HCT116 (cell line): ENCODE data around the gene OR52B6. TPM values are rescaled to one million over a fixed set of nuclear protein-coding genes. Genes with fewer than 3 reads are reported as not detected.

ENCODE experiments used
- ATAC-seq: fragments of 200-7000 bp; cut with Tn5 transposase; 2 replicates; pipeline ENCODE4 v1.9.1; 2020; ENCODE audit warnings: mild to moderate bottlenecking, moderate library complexity
- BruUV-seq: library from RNA; stranded (reverse); fragments of 400-500 nt; replicated peaks from 2 replicates; lab custom pipeline; 2021; lab: Mats Ljungman, UMichigan
- CTCF ChIA-PET: fragments of 300-600 bp; sonication (Branson Sonifier 250); formaldehyde crosslinking; loops from one replicate; lab custom pipeline; 2021; ENCODE audit warnings: antibody characterized with exemption; lab: Charles Lee
- POLR2A ChIA-PET: fragments of 300-600, 350-600 bp; sonication (Branson Sonifier 250); formaldehyde crosslinking; loops from one replicate; lab custom pipeline; 2021; ENCODE audit warnings: antibody characterized with exemption; lab: Charles Lee
- RAD21 ChIA-PET, 2 experiments: fragments of 300-600 bp; sonication (Branson Sonifier 250); formaldehyde crosslinking; loops; one replicate each; lab custom pipeline; 2023; ENCODE audit warnings: low total read pairs in 2 of 2; ENCODE audit not compliant: uncharacterized antibody in 2 of 2, unreplicated experiment in 2 of 2, low non-redundant PET in 1 of 2; lab: Charles Lee
- DNase-seq: peaks from one replicate; pipeline ENCODE4 v3.0.0-alpha.2; 2010; ENCODE audit warnings: low read depth, low spot score
- H2AFZ ChIP-seq: fragments of 200-600 bp; shearing (Covaris generic), sonication (generic); 2 replicates; pipeline ENCODE4 v1.6.1; 2017; ENCODE audit warnings: low read depth, mixed run types, mixed read lengths, antibody characterized with exemption, low read length; ENCODE audit not compliant: poor library complexity, severe bottlenecking
- H3K27ac ChIP-seq: 2 replicates; pipeline ENCODE4 v1.5.1; 2012; ENCODE audit warnings: low read depth, low read length
- H3K27me3 ChIP-seq: fragments of 200-600 bp; sonication (generic); 2 replicates; pipeline ENCODE4 v1.6.1; 2016; ENCODE audit warnings: mixed run types, low read length, mixed read lengths; ENCODE audit not compliant: insufficient read depth
- H3K36me3 ChIP-seq, 2 experiments: fragments of 200-500 bp in 1 of 2; fragments of 200-600 bp in 1 of 2; sonication (Bioruptor generic) in 1 of 2; sonication (generic) in 1 of 2; 2 replicates each; pipeline versions ENCODE4 v1.5.1 to v1.6.1; 2014 to 2016; ENCODE audit warnings: low read length in 2 of 2, inconsistent platforms in 1 of 2, mixed read lengths in 1 of 2, mixed run types in 1 of 2; ENCODE audit not compliant: insufficient read depth in 2 of 2, control insufficient read depth in 1 of 2
- H3K4me1 ChIP-seq, 2 experiments: fragments of 200-600 bp in 1 of 2; sonication (generic) in 1 of 2; 2 replicates each; pipeline versions ENCODE4 v1.5.1 to v1.6.1; 2012 to 2017; ENCODE audit warnings: low read length in 2 of 2, inconsistent platforms in 1 of 2, mild to moderate bottlenecking in 1 of 2, mixed read lengths in 1 of 2, mixed run types in 1 of 2, moderate library complexity in 1 of 2; ENCODE audit not compliant: insufficient read depth in 2 of 2, control insufficient read depth in 1 of 2
- H3K4me2 ChIP-seq: fragments of 200-600 bp; sonication (generic); 2 replicates; pipeline ENCODE4 v1.6.1; 2017; ENCODE audit warnings: mixed run types, low read length, mixed read lengths
- H3K4me3 ChIP-seq, 2 experiments: fragments of 200-600 bp in 1 of 2; sonication (generic) in 1 of 2; replicated peaks in 1 of 2; 2 replicates each; pipeline ENCODE4 v1.5.1; 2011 to 2016; ENCODE audit warnings: low read length in 2 of 2, control low read depth in 1 of 2, low read depth in 1 of 2, mild to moderate bottlenecking in 1 of 2, mixed read lengths in 1 of 2, mixed run types in 1 of 2
- H3K79me2 ChIP-seq: fragments of 200-600 bp; sonication (generic); 2 replicates; pipeline ENCODE4 v1.6.1; 2017; ENCODE audit warnings: mild to moderate bottlenecking, mixed run types, low read length, moderate library complexity, mixed read lengths; ENCODE audit not compliant: insufficient read depth
- H3K9ac ChIP-seq: fragments of 200-600 bp; sonication (generic); 2 replicates; pipeline ENCODE4 v1.6.1; 2016; ENCODE audit warnings: low read length, mixed read lengths
- H3K9me2 ChIP-seq: fragments of 200-600 bp; sonication (generic), shearing (Covaris generic); 2 replicates; pipeline ENCODE4 v1.6.1; 2017; ENCODE audit warnings: mixed run types, mild to moderate bottlenecking, moderate library complexity; ENCODE audit not compliant: insufficient read depth
- H3K9me3 ChIP-seq, 2 experiments: fragments of 200-500 bp in 1 of 2; fragments of 200-600 bp in 1 of 2; sonication (Bioruptor generic) in 1 of 2; sonication (generic) in 1 of 2; 2 replicates each; pipeline ENCODE4 v1.6.1; 2014 to 2017; ENCODE audit warnings: low read length in 2 of 2, mixed read lengths in 2 of 2, inconsistent platforms in 1 of 2, low read depth in 1 of 2, mild to moderate bottlenecking in 1 of 2, mixed run types in 1 of 2, moderate library complexity in 1 of 2; ENCODE audit not compliant: control insufficient read depth in 1 of 2, insufficient read depth in 1 of 2
- H4K20me1 ChIP-seq: fragments of 200-600 bp; sonication (generic), shearing (Covaris generic); 2 replicates; pipeline ENCODE4 v1.6.1; 2017; ENCODE audit warnings: mixed run types, mild to moderate bottlenecking, moderate library complexity; ENCODE audit not compliant: insufficient read depth
- CBX3 ChIP-seq: IDR thresholded peaks from 2 replicates; pipeline ENCODE4 v1.6.1; 2012; ENCODE audit warnings: low read depth
- CEBPB ChIP-seq: IDR thresholded peaks from 2 replicates; pipeline ENCODE4 v1.6.1; 2012; ENCODE audit warnings: low read depth
- CTCF ChIP-seq, 3 experiments: fragments of 200-600 bp in 1 of 3; sonication (generic) in 1 of 3; IDR thresholded peaks in 2 of 3; conservative IDR thresholded peaks in 1 of 3; 2 replicates each; pipeline ENCODE4 v1.5.1; 2012 to 2017; ENCODE audit warnings: low read depth in 2 of 3, low read length in 2 of 3, antibody characterized with exemption in 1 of 3, borderline replicate concordance in 1 of 3, control low read depth in 1 of 3, mild to moderate bottlenecking in 1 of 3, mixed read lengths in 1 of 3, mixed run types in 1 of 3, moderate library complexity in 1 of 3; ENCODE audit not compliant: insufficient read depth in 1 of 3
- EGR1 ChIP-seq: IDR thresholded peaks from 2 replicates; pipeline ENCODE4 v1.6.1; 2012; ENCODE audit warnings: low read depth
- EZH2 ChIP-seq: fragments of 200-600 bp; sonication (generic); IDR thresholded peaks from 2 replicates; pipeline ENCODE4 v1.6.1; 2017; ENCODE audit warnings: antibody characterized with exemption, mixed run types
- EZH2phosphoT487 ChIP-seq: fragments of 200-600 bp; IDR thresholded peaks from 2 replicates; pipeline ENCODE4 v1.6.1; 2018; ENCODE audit warnings: antibody characterized with exemption, borderline replicate concordance
- POLR2AphosphoS5 ChIP-seq: IDR thresholded peaks from 2 replicates; pipeline ENCODE4 v1.6.1; 2011; ENCODE audit warnings: mild to moderate bottlenecking, low read depth, low read length, moderate library complexity
- REST ChIP-seq: IDR thresholded peaks from 2 replicates; pipeline ENCODE4 v1.6.1; 2012; ENCODE audit warnings: low read depth
- SIN3A ChIP-seq: IDR thresholded peaks from 2 replicates; pipeline ENCODE4 v1.6.1; 2012; ENCODE audit warnings: low read depth
- SP1 ChIP-seq: IDR thresholded peaks from 2 replicates; pipeline ENCODE4 v1.6.1; 2012; ENCODE audit warnings: low read depth
- TCF7L2 ChIP-seq: IDR thresholded peaks from 2 replicates; pipeline ENCODE4 v1.7.0; 2011; ENCODE audit warnings: borderline replicate concordance, inconsistent platforms; ENCODE audit not compliant: insufficient read depth, insufficient read length; ENCODE audit errors: extremely low read depth
- ZFX ChIP-seq: fragments of 450-650 bp; IDR thresholded peaks from 2 replicates; pipeline ENCODE4 v1.6.1; 2017
- intact Hi-C: fragments of 100-400 bp; cut with micrococcal nuclease; formaldehyde crosslinking; loops from 2 replicates; pipeline ENCODE4 v1.10.0; 2022
- total RNA-seq: library from RNA; stranded (reverse); gene quantifications from one replicate; pipeline ENCODE4 v1.2.1, GENCODE V29; 2021; ENCODE audit not compliant: unreplicated experiment

The OR52B6 gene
- total RNA-seq, 1 experiment from 2014 or later = not detected

GRCh38 chr11:5631417-5631816 lies 50.7 kb downstream of the OR52B6 start:
- H2AFZ ChIP-seq = no peak overlapping the region
- TF ChIP-seq CTCF (IDR thresholded peaks at IDR 0.05 in 2 of 3, conservative IDR thresholded peaks at IDR 0.05 in 1 of 3; ENCODE audit: borderline replicate concordance in 1 of 3, insufficient read depth in 1 of 3, low read depth in 2 of 3, low read length in 2 of 3) (no peak), ZFX (no peak), REST (no peak), EZH2phosphoT487 (no peak), CBX3 (no peak), SIN3A (no peak), TCF7L2 (no peak), SP1 (no peak), POLR2AphosphoS5 (no peak), CEBPB (no peak), EZH2 (no peak), EGR1 (no peak)
- TF ChIP-seq, all 23 proteins: peak for 0
- no peaks in the 10 kb centered on the region for H3K79me2 ChIP-seq
- POLR2A ChIA-PET = no interaction called here
- no peaks in the 10 kb centered on the region for H3K9me3 ChIP-seq
- H3K4me1 ChIP-seq = no peaks in the 10 kb centered on the region
- no peak overlapping the region for H3K4me3 ChIP-seq
- H3K9me2 ChIP-seq = no peaks in the 10 kb centered on the region
- H3K9ac ChIP-seq = no peak overlapping the region
- BruUV-seq = no TSS peak
- intact Hi-C loops = no loop called here
- CTCF ChIA-PET = no interaction called here
- no peaks in the 10 kb centered on the region for H3K36me3 ChIP-seq
- no peak overlapping the region for H3K27ac ChIP-seq
- no peak for ATAC-seq
- DNase-seq = no peak
- no peaks in the 10 kb centered on the region for H3K27me3 ChIP-seq
- no peak overlapping the region for H3K4me2 ChIP-seq
- no peaks in the 10 kb centered on the region for H4K20me1 ChIP-seq
- RAD21 ChIA-PET = no interaction called here

Other genes with a start within 250 kb of the OR52B6 start
- 140 TPM for gene OR51B5, start 237.4 kb upstream of the OR52B6 start, total RNA-seq
- gene OR51B6, start 229.4 kb upstream of the OR52B6 start, total RNA-seq = not detected
- gene OR51M1, start 197.1 kb upstream of the OR52B6 start, total RNA-seq = not detected
- not detected for gene OR51Q1, start 158.8 kb upstream of the OR52B6 start, total RNA-seq
- 23.1 TPM for gene OR51I1, start 139.4 kb upstream of the OR52B6 start, total RNA-seq
- not detected for gene OR51I2, start 131.6 kb upstream of the OR52B6 start, total RNA-seq
- gene OR52D1, start 92.2 kb upstream of the OR52B6 start, total RNA-seq = not detected
- gene UBQLN3, start 70.9 kb upstream of the OR52B6 start, total RNA-seq = not detected
- gene UBQLNL, start 64.2 kb upstream of the OR52B6 start, total RNA-seq = not detected
- not detected for gene OR52H1, start 32.3 kb upstream of the OR52B6 start, total RNA-seq
- 3.0 TPM for gene TRIM6, start 15.8 kb downstream of the OR52B6 start, total RNA-seq
- gene TRIM34, start 44.1 kb downstream of the OR52B6 start, total RNA-seq = 0.42 TPM
- gene TRIM5, start 104.2 kb downstream of the OR52B6 start, total RNA-seq = 13.7 TPM
- gene TRIM22, start 108.9 kb downstream of the OR52B6 start, total RNA-seq = 0.61 TPM
- not detected for gene OR56B1, start 155.6 kb downstream of the OR52B6 start, total RNA-seq
- gene OR52N4, start 173.4 kb downstream of the OR52B6 start, total RNA-seq = not detected
- not detected for gene OR52N5, start 202.5 kb downstream of the OR52B6 start, total RNA-seq
- not detected for gene OR52N1, start 210.4 kb downstream of the OR52B6 start, total RNA-seq
- gene OR52N2, start 228.0 kb downstream of the OR52B6 start, total RNA-seq = not detected